HEK293 (cell line): Measurements from ENCODE around the gene PLP2.

Experiments used
- EGR2 ChIP-seq: fragments of 450-650 bp; formaldehyde crosslinking; IDR thresholded peaks from 2 replicates; pipeline ENCODE4 v1.5.1; 2016; ENCODE audit warnings: low read depth, missing biosample characterization, missing genetic modification characterization
- GLI2 ChIP-seq: fragments of 450-650 bp; formaldehyde crosslinking; IDR thresholded peaks from 2 replicates; pipeline ENCODE4; 2017; ENCODE audit warnings: missing biosample characterization, missing genetic modification characterization, low read depth, borderline replicate concordance
- GLIS2 ChIP-seq: fragments of 450-650 bp; formaldehyde crosslinking; IDR thresholded peaks from 2 replicates; pipeline ENCODE4 v1.5.1; 2016; ENCODE audit warnings: missing biosample characterization, missing genetic modification characterization
- KLF16 ChIP-seq: fragments of 450-650 bp; formaldehyde crosslinking; IDR thresholded peaks from 2 replicates; pipeline ENCODE4 v1.5.1; 2017; ENCODE audit warnings: missing biosample characterization, missing genetic modification characterization
- KLF8 ChIP-seq: fragments of 450-650 bp; formaldehyde crosslinking; IDR thresholded peaks from 2 replicates; pipeline ENCODE4 v1.5.1; 2016; ENCODE audit warnings: missing biosample characterization, missing genetic modification characterization
- MZF1 ChIP-seq: fragments of 450-650 bp; formaldehyde crosslinking; IDR thresholded peaks from 2 replicates; pipeline ENCODE4 v1.5.1; 2017; ENCODE audit warnings: missing biosample characterization, missing genetic modification characterization, borderline replicate concordance
- PRDM4 ChIP-seq: fragments of 450-650 bp; formaldehyde crosslinking; IDR thresholded peaks from 2 replicates; pipeline ENCODE4 v1.5.1; 2017; ENCODE audit warnings: missing biosample characterization, missing genetic modification characterization
- SETDB1 ChIP-seq: IDR thresholded peaks from one replicate; pipeline ENCODE4 v1.6.1; 2017; ENCODE audit warnings: mild to moderate bottlenecking, low read length, moderate library complexity, mixed read lengths; ENCODE audit not compliant: insufficient read length
- SP3 ChIP-seq: fragments of 450-650 bp; formaldehyde crosslinking; IDR thresholded peaks from 2 replicates; pipeline ENCODE4 v1.5.1; 2016; ENCODE audit warnings: missing biosample characterization, missing genetic modification characterization
- TCF7L2 ChIP-seq: IDR thresholded peaks from 2 replicates; pipeline ENCODE4 v1.6.1; 2011; ENCODE audit warnings: low read depth, mild to moderate bottlenecking, inconsistent platforms, low read length, moderate library complexity, borderline replicate concordance
- TRIM28 ChIP-seq: IDR thresholded peaks from 2 replicates; pipeline ENCODE4 v1.6.1; 2011; ENCODE audit warnings: low read length, control low read depth, borderline replicate concordance
- YY2 ChIP-seq: fragments of 450-650 bp; formaldehyde crosslinking; IDR thresholded peaks from 2 replicates; pipeline ENCODE4 v1.5.1; 2016; ENCODE audit warnings: missing biosample characterization, missing genetic modification characterization
- ZBTB48 ChIP-seq: fragments of 450-650 bp; formaldehyde crosslinking; IDR thresholded peaks from 2 replicates; pipeline ENCODE4 v1.5.1; 2016; ENCODE audit warnings: missing biosample characterization, missing genetic modification characterization
- ZBTB7A ChIP-seq: fragments of 450-650 bp; formaldehyde crosslinking; IDR thresholded peaks from 2 replicates; pipeline ENCODE4 v1.5.1; 2016; ENCODE audit warnings: low read depth, missing biosample characterization, missing genetic modification characterization
- ZNF10 ChIP-seq: fragments of 450-650 bp; formaldehyde crosslinking; IDR thresholded peaks from 2 replicates; pipeline ENCODE4 v1.5.1; 2017; ENCODE audit warnings: missing biosample characterization, missing genetic modification characterization
- ZNF214 ChIP-seq: fragments of 450-650 bp; formaldehyde crosslinking; IDR thresholded peaks from 2 replicates; pipeline ENCODE4 v1.5.1; 2017; ENCODE audit warnings: missing biosample characterization, mild to moderate bottlenecking, missing genetic modification characterization, borderline replicate concordance
- ZNF223 ChIP-seq: fragments of 450-650 bp; formaldehyde crosslinking; IDR thresholded peaks from 2 replicates; pipeline ENCODE4 v1.5.1; 2016; ENCODE audit warnings: missing biosample characterization, missing genetic modification characterization
- ZNF23 ChIP-seq: fragments of 450-650 bp; formaldehyde crosslinking; IDR thresholded peaks from 2 replicates; pipeline ENCODE4 v1.5.1; 2016; ENCODE audit warnings: missing biosample characterization, missing genetic modification characterization, borderline replicate concordance
- ZNF24 ChIP-seq: fragments of 450-650 bp; formaldehyde crosslinking; IDR thresholded peaks from 2 replicates; pipeline ENCODE4 v1.5.1; 2016; ENCODE audit warnings: missing biosample characterization, missing genetic modification characterization
- ZNF341 ChIP-seq: fragments of 450-650 bp; formaldehyde crosslinking; IDR thresholded peaks from 2 replicates; pipeline ENCODE4; 2016; ENCODE audit warnings: low read depth, missing biosample characterization, missing genetic modification characterization
- ZNF449 ChIP-seq: fragments of 450-650 bp; formaldehyde crosslinking; IDR thresholded peaks from 2 replicates; pipeline ENCODE4 v1.5.1; 2017; ENCODE audit warnings: missing biosample characterization, mild to moderate bottlenecking, missing genetic modification characterization, moderate library complexity
- ZNF514 ChIP-seq: fragments of 450-650 bp; formaldehyde crosslinking; IDR thresholded peaks from 2 replicates; pipeline ENCODE4 v1.5.1; 2016; ENCODE audit warnings: missing biosample characterization, missing genetic modification characterization
- ZNF549 ChIP-seq: fragments of 450-650 bp; IDR thresholded peaks from 2 replicates; pipeline ENCODE4 v1.5.1; 2018; ENCODE audit warnings: missing biosample characterization, missing genetic modification characterization, mild to moderate bottlenecking, inconsistent platforms, moderate library complexity
- ZNF558 ChIP-seq: fragments of 450-650 bp; formaldehyde crosslinking; IDR thresholded peaks from 2 replicates; pipeline ENCODE4 v1.5.1; 2016; ENCODE audit warnings: missing biosample characterization, missing genetic modification characterization
- ZNF561 ChIP-seq: fragments of 450-650 bp; IDR thresholded peaks from 2 replicates; pipeline ENCODE4 v1.5.1; 2018; ENCODE audit warnings: missing biosample characterization, missing genetic modification characterization, borderline replicate concordance
- ZNF610 ChIP-seq: fragments of 450-650 bp; formaldehyde crosslinking; IDR thresholded peaks from 2 replicates; pipeline ENCODE4 v1.5.1; 2016; ENCODE audit warnings: missing biosample characterization, missing genetic modification characterization, borderline replicate concordance
- ZNF623 ChIP-seq: fragments of 450-650 bp; formaldehyde crosslinking; IDR thresholded peaks from 2 replicates; pipeline ENCODE4 v1.5.1; 2016; ENCODE audit warnings: missing biosample characterization, missing genetic modification characterization
- ZNF629 ChIP-seq: fragments of 450-650 bp; formaldehyde crosslinking; IDR thresholded peaks from 2 replicates; pipeline ENCODE4 v1.5.1; 2017; ENCODE audit warnings: missing biosample characterization, missing genetic modification characterization
- ZNF645 ChIP-seq: fragments of 450-650 bp; formaldehyde crosslinking; IDR thresholded peaks from 2 replicates; pipeline ENCODE4; 2016; ENCODE audit warnings: missing biosample characterization, missing genetic modification characterization
- ZNF658 ChIP-seq: fragments of 450-650 bp; formaldehyde crosslinking; IDR thresholded peaks from 2 replicates; pipeline ENCODE4; 2016; ENCODE audit warnings: missing biosample characterization, missing genetic modification characterization
- ZNF660 ChIP-seq: fragments of 450-650 bp; IDR thresholded peaks from 2 replicates; pipeline ENCODE4 v1.5.1; 2018; ENCODE audit warnings: missing biosample characterization, mild to moderate bottlenecking, missing genetic modification characterization
- ZNF664 ChIP-seq: fragments of 450-650 bp; formaldehyde crosslinking; IDR thresholded peaks from 2 replicates; pipeline ENCODE4 v1.5.1; 2016; ENCODE audit warnings: missing biosample characterization, missing genetic modification characterization
- ZNF670 ChIP-seq: fragments of 450-650 bp; formaldehyde crosslinking; IDR thresholded peaks from 2 replicates; pipeline ENCODE4 v1.5.1; 2016; ENCODE audit warnings: missing biosample characterization, missing genetic modification characterization, low read depth
- ZNF76 ChIP-seq: fragments of 450-650 bp; formaldehyde crosslinking; IDR thresholded peaks from 2 replicates; pipeline ENCODE4; 2016; ENCODE audit warnings: low read depth, missing biosample characterization, missing genetic modification characterization, borderline replicate concordance
- ZNF776 ChIP-seq: fragments of 450-650 bp; formaldehyde crosslinking; IDR thresholded peaks from 2 replicates; pipeline ENCODE4 v1.5.0; 2017; ENCODE audit warnings: missing biosample characterization, missing genetic modification characterization, borderline replicate concordance
- ZNF830 ChIP-seq: fragments of 450-650 bp; IDR thresholded peaks from 2 replicates; pipeline ENCODE4 v1.5.0; 2018; ENCODE audit warnings: missing biosample characterization, missing genetic modification characterization, low read depth, mild to moderate bottlenecking, moderate library complexity

Gene PLP2

GRCh38 chrX:49165901-49166881 lies 5.5 kb upstream of the PLP2 start (continued):
- TF ChIP-seq ZNF558 (tag by site-specific recombination) = peak; percentile 20; the same call in 1 of the 2 replicates
- peak; percentile 59 for TF ChIP-seq PRDM4 (tag by site-specific recombination)
- no peak for TF ChIP-seq ZNF645 (tag by site-specific recombination)
- TF ChIP-seq ZNF664 (tag by site-specific recombination) = no peak
- no peak for TF ChIP-seq TRIM28
- TF ChIP-seq MZF1 (tag by site-specific recombination) = 0 out of 2 replicates have a peak, but pooled peaks have one; percentile 39
- no peak for TF ChIP-seq YY2 (tag by site-specific recombination)
- peak; percentile 85 for TF ChIP-seq ZNF629 (tag by site-specific recombination)
- TF ChIP-seq SETDB1 = no peak
- TF ChIP-seq TCF7L2 = no peak
- peak; percentile 73; the same call in 1 of the 2 replicates for TF ChIP-seq ZNF76 (tag by site-specific recombination)
- TF ChIP-seq ZNF610 (tag by site-specific recombination) = peak; percentile 66; the same call in 1 of the 2 replicates
- no peak for TF ChIP-seq ZNF830
- TF ChIP-seq ZNF23 (tag by site-specific recombination) = no peak
- peak; percentile 94 for TF ChIP-seq KLF8 (tag by site-specific recombination)
- TF ChIP-seq ZNF24 (tag by site-specific recombination) = peak; percentile 55; the same call in 1 of the 2 replicates
- peak; percentile 75 for TF ChIP-seq SP3 (tag by site-specific recombination)
- peak; percentile 50 for TF ChIP-seq ZNF561 (tag by site-specific recombination)
- no peak for TF ChIP-seq ZNF623 (tag by site-specific recombination)
- no peak for TF ChIP-seq GLI2 (tag by site-specific recombination)
- no peak for TF ChIP-seq ZNF514 (tag by site-specific recombination)
- TF ChIP-seq ZNF449 (tag by site-specific recombination) = peak; percentile 99
- TF ChIP-seq KLF16 = peak; percentile 88
- peak; percentile 98 for TF ChIP-seq ZNF341 (tag by site-specific recombination)
- no peak for TF ChIP-seq ZNF670 (tag by site-specific recombination)
- peak; percentile 70; the same call in 1 of the 2 replicates for TF ChIP-seq ZNF660 (tag by site-specific recombination)
- TF ChIP-seq EGR2 (tag by site-specific recombination) = 0 out of 2 replicates have a peak, but pooled peaks have one; percentile 21
- TF ChIP-seq ZNF658 (tag by site-specific recombination) = no peak
- TF ChIP-seq ZBTB7A = peak; percentile 27; the same call in 1 of the 2 replicates
- TF ChIP-seq ZBTB48 (tag by site-specific recombination) = peak; percentile 61; the same call in 1 of the 2 replicates
- no peak for TF ChIP-seq ZNF214 (tag by site-specific recombination)
- TF ChIP-seq ZNF549 (tag by site-specific recombination) = no peak
- no peak for TF ChIP-seq ZNF223 (tag by site-specific recombination)
- peak; percentile 84 for TF ChIP-seq ZNF10 (tag by site-specific recombination)
- no peak for TF ChIP-seq ZNF776 (tag by site-specific recombination)
- TF ChIP-seq GLIS2 (tag by site-specific recombination) = peak; percentile 98
